ENCODE measurements around the gene AKT1. TPM values are rescaled to one million over a fixed set of nuclear protein-coding genes. Genes with fewer than 3 reads are reported as not detected.

Gene AKT1
- total RNA-seq, 4 donors from 2014 or later: 44.4 to 70.4 (median 57.0) TPM

DNA sequence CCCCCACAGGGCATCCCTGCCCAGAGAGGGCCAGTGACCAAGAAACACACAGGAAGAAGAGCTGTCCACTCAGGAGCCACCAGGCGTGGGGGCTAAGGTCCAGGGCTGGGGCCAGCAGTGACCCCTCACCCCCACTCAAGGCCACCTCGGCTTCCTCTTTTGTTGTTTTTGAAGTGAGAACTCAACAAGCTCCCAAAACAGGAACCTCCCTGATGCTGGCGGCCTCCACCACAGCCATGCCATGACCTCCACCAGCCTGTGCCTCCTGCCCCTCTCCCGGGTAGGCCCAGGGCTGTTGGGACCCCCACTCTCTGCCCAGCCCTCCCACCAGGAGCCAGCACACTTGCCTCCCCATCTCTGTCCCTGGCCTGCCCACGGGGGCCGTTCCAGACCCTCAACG is 7.8 kb downstream of the AKT1 start:
- H3K4me3 ChIP-seq: no peak overlapping the region
- H3K36me3 ChIP-seq: peaks cover 0 to 21% of the 10 kb centered on the region in 2 donors
- TF ChIP-seq, protein P1, sequence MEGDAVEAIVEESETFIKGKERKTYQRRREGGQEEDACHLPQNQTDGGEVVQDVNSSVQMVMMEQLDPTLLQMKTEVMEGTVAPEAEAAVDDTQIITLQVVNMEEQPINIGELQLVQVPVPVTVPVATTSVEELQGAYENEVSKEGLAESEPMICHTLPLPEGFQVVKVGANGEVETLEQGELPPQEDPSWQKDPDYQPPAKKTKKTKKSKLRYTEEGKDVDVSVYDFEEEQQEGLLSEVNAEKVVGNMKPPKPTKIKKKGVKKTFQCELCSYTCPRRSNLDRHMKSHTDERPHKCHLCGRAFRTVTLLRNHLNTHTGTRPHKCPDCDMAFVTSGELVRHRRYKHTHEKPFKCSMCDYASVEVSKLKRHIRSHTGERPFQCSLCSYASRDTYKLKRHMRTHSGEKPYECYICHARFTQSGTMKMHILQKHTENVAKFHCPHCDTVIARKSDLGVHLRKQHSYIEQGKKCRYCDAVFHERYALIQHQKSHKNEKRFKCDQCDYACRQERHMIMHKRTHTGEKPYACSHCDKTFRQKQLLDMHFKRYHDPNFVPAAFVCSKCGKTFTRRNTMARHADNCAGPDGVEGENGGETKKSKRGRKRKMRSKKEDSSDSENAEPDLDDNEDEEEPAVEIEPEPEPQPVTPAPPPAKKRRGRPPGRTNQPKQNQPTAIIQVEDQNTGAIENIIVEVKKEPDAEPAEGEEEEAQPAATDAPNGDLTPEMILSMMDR (IDR thresholded peaks at IDR 0.05 in 4 of 5, conservative IDR thresholded peaks at IDR 0.05 in 1 of 5): no peak
- no peak for TF ChIP-seq POLR2A (IDR thresholded peaks at IDR 0.05)
- H3K27ac ChIP-seq: no peak overlapping the region
- peaks cover 12 to 20% of the 10 kb centered on the region in 2 donors for H3K4me1 ChIP-seq
- DNase-seq (no peak), ATAC-seq (no peak)
- in situ Hi-C loops (cut with MboI; ENCODE audit: low sequenced_read_pairs in 4 of 4): no loop called here
- no peaks in the 10 kb centered on the region for H3K27me3 ChIP-seq
- H3K9me3 ChIP-seq: no peaks in the 10 kb centered on the region
- intact Hi-C loops (cut with DNase I; ENCODE audit: low total_unique reads): no loop called here

DNA sequence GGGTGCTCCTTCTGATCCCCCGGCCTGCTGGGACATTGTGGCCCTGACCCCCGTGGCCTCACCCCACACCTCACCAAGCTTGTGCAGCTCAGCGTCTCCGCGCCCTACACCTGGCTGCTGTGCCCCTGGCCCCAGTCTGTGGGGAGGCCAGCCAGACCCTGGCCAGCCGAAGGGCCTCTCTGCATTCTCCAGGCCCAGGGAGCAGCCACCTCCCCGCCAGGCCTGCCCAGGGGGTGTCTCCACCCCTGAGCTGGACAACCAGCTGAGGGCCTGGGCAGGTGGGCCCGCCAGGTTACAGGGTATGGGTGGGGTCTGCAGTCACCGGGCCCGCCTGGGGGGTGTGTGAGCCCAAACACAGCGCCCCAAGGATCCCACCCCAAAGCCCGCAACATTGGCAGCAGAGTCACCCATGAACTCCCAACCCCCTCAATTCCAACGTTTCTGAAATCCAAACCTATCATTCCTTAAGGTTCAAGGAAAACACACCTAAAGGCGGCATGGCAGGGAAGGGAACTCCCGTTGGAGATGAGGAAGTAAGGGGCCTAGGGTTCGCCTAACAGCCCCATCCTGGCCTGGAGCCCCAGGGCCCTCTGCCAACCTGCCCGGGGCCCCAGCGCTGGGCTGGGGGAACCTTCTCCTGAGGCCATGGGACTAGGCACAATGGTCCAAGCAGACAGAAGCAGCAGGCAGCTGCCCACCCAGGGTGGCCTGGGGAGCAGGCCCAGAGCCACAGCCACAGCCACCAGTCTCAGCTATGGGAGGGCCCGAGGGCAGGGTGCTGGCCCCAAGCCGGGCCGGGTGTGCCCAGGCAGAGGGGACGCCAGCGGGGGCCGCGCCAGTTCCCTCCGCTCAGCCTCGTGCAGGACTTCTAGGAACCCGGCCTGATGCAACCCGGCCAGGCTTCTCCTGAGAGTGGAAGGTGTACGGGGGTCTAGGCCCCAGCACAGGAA is 8.5 kb downstream of the AKT1 start:
- H3K27me3 ChIP-seq: no peaks in the 10 kb centered on the region
- H3K4me1 ChIP-seq: peaks cover 5 to 13% of the 10 kb centered on the region in 2 donors
- H3K27ac ChIP-seq: no peak overlapping the region
- no peak for DNase-seq
- in situ Hi-C loops (cut with MboI; ENCODE audit: low sequenced_read_pairs in 4 of 4): no loop called here
- peaks cover 0 to 21% of the 10 kb centered on the region in 2 donors for H3K36me3 ChIP-seq
- no peaks in the 10 kb centered on the region for H3K9me3 ChIP-seq
- TF ChIP-seq, protein P1 (IDR thresholded peaks at IDR 0.05 in 4 of 5, conservative IDR thresholded peaks at IDR 0.05 in 1 of 5): no peak
- no peak for TF ChIP-seq POLR2A (IDR thresholded peaks at IDR 0.05)
- H3K4me3 ChIP-seq: no peak overlapping the region
- intact Hi-C loops (cut with DNase I; ENCODE audit: low total_unique reads): no loop called here
- no peak for ATAC-seq

DNA sequence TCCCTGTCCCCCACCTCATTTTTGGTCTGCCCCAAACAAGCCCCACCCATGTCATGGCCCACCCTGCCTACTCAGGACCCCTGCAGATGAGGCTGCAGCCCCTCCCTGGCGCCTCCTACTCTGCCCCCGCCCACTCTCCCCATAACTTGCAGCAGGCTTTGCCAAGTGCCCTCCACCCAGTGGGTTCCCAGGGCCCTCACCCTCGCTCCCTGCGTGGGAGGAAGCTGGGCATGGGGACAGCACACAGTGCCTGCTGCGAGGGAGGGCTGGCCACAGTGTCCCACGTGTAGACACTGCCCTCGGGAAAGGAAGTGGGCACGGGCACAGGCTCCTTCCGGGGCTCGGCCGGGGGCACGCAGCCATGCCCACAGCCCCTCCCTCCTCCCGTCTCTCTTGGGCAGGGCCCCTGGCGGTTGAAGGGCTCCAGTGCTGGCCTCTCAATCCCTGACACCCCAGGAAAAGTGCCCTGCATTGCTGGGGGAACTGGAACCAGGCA is 9.4 kb downstream of the AKT1 start:
- Histone ChIP-seq H3K27me3 (no peaks in the 10 kb centered on the region), H3K27ac (no peak overlapping the region), H3K36me3 (peaks cover 0 to 16% of the 10 kb centered on the region in 2 donors), H3K9me3 (no peaks in the 10 kb centered on the region), H3K4me1 (peaks cover 0 to 10% of the 10 kb centered on the region in 2 donors), H3K4me3 (no peak overlapping the region)
- in situ Hi-C loops (cut with MboI; ENCODE audit: low sequenced_read_pairs in 4 of 4) (no loop called here), intact Hi-C loops (cut with DNase I; ENCODE audit: low total_unique reads) (no loop called here)
- DNase-seq (no peak), ATAC-seq (no peak)
- no peak for TF ChIP-seq POLR2A (IDR thresholded peaks at IDR 0.05)
- TF ChIP-seq, protein P1 (IDR thresholded peaks at IDR 0.05 in 4 of 5, conservative IDR thresholded peaks at IDR 0.05 in 1 of 5): no peak

DNA sequence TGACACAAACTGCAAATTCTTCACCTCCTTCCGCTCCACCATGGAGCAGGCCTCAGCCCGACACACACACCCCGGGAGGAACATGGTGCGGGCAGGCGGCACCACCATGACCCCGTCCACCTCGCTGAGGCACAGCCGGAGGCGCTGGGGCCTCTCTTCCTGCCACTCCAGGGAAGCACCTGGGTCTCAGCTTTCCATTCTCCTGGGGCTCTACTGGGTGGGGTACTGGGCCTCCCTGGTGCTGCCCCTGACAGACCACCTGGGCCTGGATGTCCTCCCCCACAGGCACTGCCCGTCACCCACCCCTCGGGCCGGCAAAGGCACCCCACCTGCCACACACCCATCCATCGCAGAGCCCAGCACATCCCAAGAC is 9.9 kb downstream of the AKT1 start:
- H3K36me3 ChIP-seq: peaks cover 0 to 13% of the 10 kb centered on the region in 2 donors
- in situ Hi-C loops (cut with MboI; ENCODE audit: low sequenced_read_pairs in 4 of 4): no loop called here
- no peak overlapping the region for H3K27ac ChIP-seq
- no peaks in the 10 kb centered on the region for H3K27me3 ChIP-seq
- DNase-seq (no peak), ATAC-seq (no peak)
- intact Hi-C loops (cut with DNase I; ENCODE audit: low total_unique reads): no loop called here
- H3K4me3 ChIP-seq: no peak overlapping the region
- no peaks in the 10 kb centered on the region for H3K9me3 ChIP-seq
- H3K4me1 ChIP-seq: peaks cover 0 to 10% of the 10 kb centered on the region in 2 donors
- TF ChIP-seq, protein P1 (IDR thresholded peaks at IDR 0.05 in 4 of 5, conservative IDR thresholded peaks at IDR 0.05 in 1 of 5): no peak
- TF ChIP-seq POLR2A (IDR thresholded peaks at IDR 0.05): no peak
